Body of pancreas (tissue), 4 donors: ENCODE results near the gene MOAP1.

Experiments
- POLR2A ChIP-seq, 3 donors: fragments of 450-650 bp; IDR thresholded peaks; one replicate each; pipeline ENCODE4 v1.6.1; 2016; ENCODE audit warnings: antibody characterized with exemption in 3 of 3, mild to moderate bottlenecking in 2 of 3
- TF ChIP-seq, protein P1 (sequence below), 7 experiments: fragments of 450-650 bp in 4 of 7; fragments of 200-600 bp in 3 of 7; sonication (generic) in 3 of 7; IDR thresholded peaks; one replicate each; pipeline ENCODE4 v1.5.1; 2016 to 2019; ENCODE audit warnings: antibody characterized with exemption in 7 of 7

DNA sequence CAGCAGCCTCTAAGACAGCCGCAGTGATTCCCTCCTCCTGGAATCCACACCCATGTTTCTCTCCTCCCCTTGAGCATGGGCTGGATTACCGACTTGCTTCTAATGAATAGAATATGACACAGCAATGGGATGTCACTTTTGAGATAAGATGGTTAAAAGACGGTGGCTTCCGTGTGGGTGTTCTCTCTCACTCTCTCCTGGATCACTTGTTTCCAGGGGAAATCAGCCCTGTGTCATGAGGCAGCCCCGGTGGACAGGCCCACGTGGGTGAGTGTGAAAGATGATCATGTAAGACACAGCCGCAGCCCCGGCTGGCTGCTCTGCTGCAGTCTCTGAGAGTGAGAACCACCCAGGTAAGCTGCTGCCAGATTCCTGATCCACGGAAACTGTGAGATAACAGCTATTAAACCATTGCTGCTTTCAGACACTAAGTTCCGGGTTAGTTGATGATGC, 10.7 kb downstream of the MOAP1 start:
- no peak for TF ChIP-seq POLR2A (IDR thresholded peaks at IDR 0.05)
- TF ChIP-seq, protein P1, sequence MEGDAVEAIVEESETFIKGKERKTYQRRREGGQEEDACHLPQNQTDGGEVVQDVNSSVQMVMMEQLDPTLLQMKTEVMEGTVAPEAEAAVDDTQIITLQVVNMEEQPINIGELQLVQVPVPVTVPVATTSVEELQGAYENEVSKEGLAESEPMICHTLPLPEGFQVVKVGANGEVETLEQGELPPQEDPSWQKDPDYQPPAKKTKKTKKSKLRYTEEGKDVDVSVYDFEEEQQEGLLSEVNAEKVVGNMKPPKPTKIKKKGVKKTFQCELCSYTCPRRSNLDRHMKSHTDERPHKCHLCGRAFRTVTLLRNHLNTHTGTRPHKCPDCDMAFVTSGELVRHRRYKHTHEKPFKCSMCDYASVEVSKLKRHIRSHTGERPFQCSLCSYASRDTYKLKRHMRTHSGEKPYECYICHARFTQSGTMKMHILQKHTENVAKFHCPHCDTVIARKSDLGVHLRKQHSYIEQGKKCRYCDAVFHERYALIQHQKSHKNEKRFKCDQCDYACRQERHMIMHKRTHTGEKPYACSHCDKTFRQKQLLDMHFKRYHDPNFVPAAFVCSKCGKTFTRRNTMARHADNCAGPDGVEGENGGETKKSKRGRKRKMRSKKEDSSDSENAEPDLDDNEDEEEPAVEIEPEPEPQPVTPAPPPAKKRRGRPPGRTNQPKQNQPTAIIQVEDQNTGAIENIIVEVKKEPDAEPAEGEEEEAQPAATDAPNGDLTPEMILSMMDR (IDR thresholded peaks at IDR 0.05), result no peak
